GM12878 (cell line): Measurements from ENCODE around the gene DISP2.

Experiments used
- EP300 ChIP-seq, 2 experiments: fragments of 150-350 bp in 1 of 2; IDR thresholded peaks; 2 replicates each; pipeline ENCODE4 v1.6.1; 2011 to 2012; ENCODE audit warnings: low read depth in 2 of 2, low read length in 2 of 2, borderline replicate concordance in 1 of 2, improper control_type of control experiment in 1 of 2, inconsistent platforms in 1 of 2; ENCODE audit not compliant: control insufficient read depth in 1 of 2
- MYC ChIP-seq: IDR thresholded peaks from 2 replicates; pipeline ENCODE4 v1.6.1; 2011; ENCODE audit warnings: mild to moderate bottlenecking, low read length, moderate library complexity, inconsistent platforms; ENCODE audit not compliant: insufficient read depth, insufficient replicate concordance, insufficient read length, severe bottlenecking
- POLR2A ChIP-seq: IDR thresholded peaks from 2 replicates; pipeline ENCODE4 v1.6.1; 2011; ENCODE audit warnings: low read depth, mild to moderate bottlenecking, low read length
- TBL1XR1 ChIP-seq: IDR thresholded peaks from 2 replicates; pipeline ENCODE4 v1.6.1; 2012; ENCODE audit warnings: low read depth, low read length, improper control_type of control experiment
- TF ChIP-seq, protein P1 (sequence below): IDR thresholded peaks from 2 replicates; pipeline ENCODE4 v1.6.1; 2011; ENCODE audit warnings: low read depth, mild to moderate bottlenecking, low read length, moderate library complexity, borderline replicate concordance; ENCODE audit errors: extremely low read depth
- TF ChIP-seq, protein P2 (sequence below), 3 experiments: IDR thresholded peaks in 2 of 3; conservative IDR thresholded peaks in 1 of 3; 2 replicates each; pipeline ENCODE4 v1.5.1; 2011; ENCODE audit warnings: low read depth in 3 of 3, low read length in 3 of 3, mild to moderate bottlenecking in 3 of 3, control low read depth in 2 of 3, moderate library complexity in 2 of 3, inconsistent platforms in 1 of 3, mixed read lengths in 1 of 3; ENCODE audit not compliant: control insufficient read depth in 2 of 3, insufficient read depth in 1 of 3; ENCODE audit errors: extremely low read depth in 1 of 3

DNA sequence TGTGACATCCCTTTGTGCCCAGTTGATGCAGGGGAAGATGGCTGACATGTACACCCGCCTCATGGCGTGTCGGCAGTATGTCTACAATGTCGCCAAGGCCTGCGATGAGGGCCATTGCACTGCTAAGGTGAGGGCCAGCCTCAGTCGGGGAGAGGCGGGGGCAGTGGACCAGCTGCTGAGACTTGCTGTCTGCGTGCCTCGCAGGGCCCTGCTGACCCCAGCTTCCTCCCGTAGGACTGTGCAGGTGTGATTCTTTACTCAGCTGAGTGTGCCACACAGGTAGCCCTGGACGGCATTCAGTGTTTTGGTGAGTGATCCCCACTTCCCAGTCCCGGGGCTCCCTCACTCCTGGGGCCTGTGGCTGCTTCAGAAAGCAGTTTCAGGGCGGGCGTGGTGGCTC lies 58.0 kb downstream of the DISP2 start:
- TF ChIP-seq TBL1XR1 (no peak), EP300 (IDR thresholded peaks at IDR 0.05; ENCODE audit: borderline replicate concordance in 1 of 2, control insufficient read depth in 1 of 2, low read depth in 2 of 2, low read length in 2 of 2) (no peak), MYC (no peak), POLR2A (no peak)
- TF ChIP-seq, protein P1, sequence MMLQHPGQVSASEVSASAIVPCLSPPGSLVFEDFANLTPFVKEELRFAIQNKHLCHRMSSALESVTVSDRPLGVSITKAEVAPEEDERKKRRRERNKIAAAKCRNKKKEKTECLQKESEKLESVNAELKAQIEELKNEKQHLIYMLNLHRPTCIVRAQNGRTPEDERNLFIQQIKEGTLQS: no peak
- TF ChIP-seq, protein P2, sequence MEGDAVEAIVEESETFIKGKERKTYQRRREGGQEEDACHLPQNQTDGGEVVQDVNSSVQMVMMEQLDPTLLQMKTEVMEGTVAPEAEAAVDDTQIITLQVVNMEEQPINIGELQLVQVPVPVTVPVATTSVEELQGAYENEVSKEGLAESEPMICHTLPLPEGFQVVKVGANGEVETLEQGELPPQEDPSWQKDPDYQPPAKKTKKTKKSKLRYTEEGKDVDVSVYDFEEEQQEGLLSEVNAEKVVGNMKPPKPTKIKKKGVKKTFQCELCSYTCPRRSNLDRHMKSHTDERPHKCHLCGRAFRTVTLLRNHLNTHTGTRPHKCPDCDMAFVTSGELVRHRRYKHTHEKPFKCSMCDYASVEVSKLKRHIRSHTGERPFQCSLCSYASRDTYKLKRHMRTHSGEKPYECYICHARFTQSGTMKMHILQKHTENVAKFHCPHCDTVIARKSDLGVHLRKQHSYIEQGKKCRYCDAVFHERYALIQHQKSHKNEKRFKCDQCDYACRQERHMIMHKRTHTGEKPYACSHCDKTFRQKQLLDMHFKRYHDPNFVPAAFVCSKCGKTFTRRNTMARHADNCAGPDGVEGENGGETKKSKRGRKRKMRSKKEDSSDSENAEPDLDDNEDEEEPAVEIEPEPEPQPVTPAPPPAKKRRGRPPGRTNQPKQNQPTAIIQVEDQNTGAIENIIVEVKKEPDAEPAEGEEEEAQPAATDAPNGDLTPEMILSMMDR (IDR thresholded peaks at IDR 0.05 in 2 of 3, conservative IDR thresholded peaks at IDR 0.05 in 1 of 3; ENCODE audit: control insufficient read depth in 2 of 3, extremely low read depth in 1 of 3, insufficient read depth in 1 of 3, low read depth in 3 of 3, low read length in 3 of 3): no peak
